HEK293 (cell line): Measurements from ENCODE around the gene TBX1.

Source experiments
- CTCF ChIP-seq: fragments of 450-650 bp; formaldehyde crosslinking; IDR thresholded peaks from 2 replicates; pipeline ENCODE4 v1.5.1; 2016; ENCODE audit warnings: missing biosample characterization, missing genetic modification characterization
- GLI4 ChIP-seq: fragments of 450-650 bp; formaldehyde crosslinking; IDR thresholded peaks from 2 replicates; pipeline ENCODE4 v1.5.1; 2016; ENCODE audit warnings: missing biosample characterization, missing genetic modification characterization
- KLF8 ChIP-seq: fragments of 450-650 bp; formaldehyde crosslinking; IDR thresholded peaks from 2 replicates; pipeline ENCODE4 v1.5.1; 2016; ENCODE audit warnings: missing biosample characterization, missing genetic modification characterization
- PRDM2 ChIP-seq: fragments of 450-650 bp; formaldehyde crosslinking; IDR thresholded peaks from 2 replicates; pipeline ENCODE4 v1.5.1; 2016; ENCODE audit warnings: missing biosample characterization, missing genetic modification characterization, borderline replicate concordance
- ZBTB10 ChIP-seq: fragments of 450-650 bp; formaldehyde crosslinking; IDR thresholded peaks from 2 replicates; pipeline ENCODE4 v1.5.1; 2016; ENCODE audit warnings: missing biosample characterization, missing genetic modification characterization
- ZFHX2 ChIP-seq: fragments of 450-650 bp; formaldehyde crosslinking; conservative IDR thresholded peaks from 2 replicates; pipeline ENCODE4 v1.5.1; 2016; ENCODE audit warnings: missing biosample characterization, missing genetic modification characterization
- ZNF10 ChIP-seq: fragments of 450-650 bp; formaldehyde crosslinking; IDR thresholded peaks from 2 replicates; pipeline ENCODE4 v1.5.1; 2017; ENCODE audit warnings: missing biosample characterization, missing genetic modification characterization
- ZNF324 ChIP-seq: fragments of 450-650 bp; formaldehyde crosslinking; IDR thresholded peaks from 2 replicates; pipeline ENCODE4 v1.5.1; 2016; ENCODE audit warnings: missing biosample characterization, missing genetic modification characterization
- ZNF354C ChIP-seq: fragments of 450-650 bp; formaldehyde crosslinking; IDR thresholded peaks from 2 replicates; pipeline ENCODE4 v1.5.1; 2016; ENCODE audit warnings: missing biosample characterization, missing genetic modification characterization, low read depth, borderline replicate concordance
- ZNF404 ChIP-seq: fragments of 450-650 bp; formaldehyde crosslinking; IDR thresholded peaks from 2 replicates; pipeline ENCODE4 v1.5.1; 2017; ENCODE audit warnings: missing biosample characterization, missing genetic modification characterization
- ZNF473 ChIP-seq: fragments of 450-650 bp; formaldehyde crosslinking; IDR thresholded peaks from 2 replicates; pipeline ENCODE4 v1.5.1; 2017; ENCODE audit warnings: missing biosample characterization, missing genetic modification characterization
- ZNF560 ChIP-seq: fragments of 450-650 bp; formaldehyde crosslinking; IDR thresholded peaks from 2 replicates; pipeline ENCODE4 v1.5.1; 2017; ENCODE audit warnings: missing biosample characterization, missing genetic modification characterization, borderline replicate concordance
- ZNF623 ChIP-seq: fragments of 450-650 bp; formaldehyde crosslinking; IDR thresholded peaks from 2 replicates; pipeline ENCODE4 v1.5.1; 2016; ENCODE audit warnings: missing biosample characterization, missing genetic modification characterization
- TF ChIP-seq, protein P1 (sequence below): fragments of 450-650 bp; formaldehyde crosslinking; IDR thresholded peaks from 2 replicates; pipeline ENCODE4 v1.5.1; 2016; ENCODE audit warnings: missing biosample characterization, missing genetic modification characterization, borderline replicate concordance
- TF ChIP-seq, protein P2 (sequence below): fragments of 450-650 bp; formaldehyde crosslinking; IDR thresholded peaks from 2 replicates; pipeline ENCODE4 v1.5.1; 2016; ENCODE audit warnings: missing biosample characterization, missing genetic modification characterization
- TF ChIP-seq, protein P3 (sequence below): fragments of 450-650 bp; formaldehyde crosslinking; conservative IDR thresholded peaks from 2 replicates; pipeline ENCODE4 v1.5.1; 2016; ENCODE audit warnings: low read depth, missing biosample characterization, missing genetic modification characterization

TBX1 gene

DNA sequence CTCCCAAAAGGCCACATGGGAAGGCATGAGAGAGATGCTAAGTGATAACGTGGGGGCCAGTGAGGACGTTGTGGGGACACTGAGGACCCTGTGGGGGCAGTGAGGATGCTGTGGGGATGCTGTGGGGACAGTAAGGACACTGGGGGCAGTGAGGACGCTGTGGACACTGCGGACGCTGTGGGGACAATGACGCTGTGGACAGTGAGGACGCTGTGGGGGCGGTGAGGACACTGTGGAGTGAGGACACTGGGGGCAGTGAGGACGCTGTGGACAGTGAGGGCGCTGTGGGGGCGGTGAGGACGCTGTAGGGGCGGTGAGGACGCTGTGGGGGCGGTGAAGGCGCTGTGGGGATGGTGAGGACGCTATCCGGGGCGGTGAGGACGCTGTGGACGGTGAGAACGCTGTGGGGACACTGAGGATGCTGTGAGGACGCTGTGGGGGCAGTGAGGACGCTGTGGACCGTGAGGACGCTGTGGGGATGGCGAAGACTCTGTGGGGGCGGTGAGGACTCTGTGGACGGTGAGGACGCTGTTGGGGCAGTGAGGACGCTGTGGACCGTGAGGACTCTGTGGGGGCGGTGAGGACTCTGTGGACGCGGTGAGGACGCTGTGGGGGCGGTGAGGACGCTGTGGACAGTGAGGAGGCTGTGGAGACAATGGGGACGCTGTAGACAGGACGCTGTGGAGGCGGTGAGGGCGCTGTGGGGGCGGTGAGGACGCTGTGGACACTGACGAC is 35.5 kb upstream of the TBX1 start (continued):
- TF ChIP-seq CTCF (tag by site-specific recombination) = no peak
- no peak for TF ChIP-seq PRDM2 (tag by site-specific recombination)
- TF ChIP-seq, protein P1, sequence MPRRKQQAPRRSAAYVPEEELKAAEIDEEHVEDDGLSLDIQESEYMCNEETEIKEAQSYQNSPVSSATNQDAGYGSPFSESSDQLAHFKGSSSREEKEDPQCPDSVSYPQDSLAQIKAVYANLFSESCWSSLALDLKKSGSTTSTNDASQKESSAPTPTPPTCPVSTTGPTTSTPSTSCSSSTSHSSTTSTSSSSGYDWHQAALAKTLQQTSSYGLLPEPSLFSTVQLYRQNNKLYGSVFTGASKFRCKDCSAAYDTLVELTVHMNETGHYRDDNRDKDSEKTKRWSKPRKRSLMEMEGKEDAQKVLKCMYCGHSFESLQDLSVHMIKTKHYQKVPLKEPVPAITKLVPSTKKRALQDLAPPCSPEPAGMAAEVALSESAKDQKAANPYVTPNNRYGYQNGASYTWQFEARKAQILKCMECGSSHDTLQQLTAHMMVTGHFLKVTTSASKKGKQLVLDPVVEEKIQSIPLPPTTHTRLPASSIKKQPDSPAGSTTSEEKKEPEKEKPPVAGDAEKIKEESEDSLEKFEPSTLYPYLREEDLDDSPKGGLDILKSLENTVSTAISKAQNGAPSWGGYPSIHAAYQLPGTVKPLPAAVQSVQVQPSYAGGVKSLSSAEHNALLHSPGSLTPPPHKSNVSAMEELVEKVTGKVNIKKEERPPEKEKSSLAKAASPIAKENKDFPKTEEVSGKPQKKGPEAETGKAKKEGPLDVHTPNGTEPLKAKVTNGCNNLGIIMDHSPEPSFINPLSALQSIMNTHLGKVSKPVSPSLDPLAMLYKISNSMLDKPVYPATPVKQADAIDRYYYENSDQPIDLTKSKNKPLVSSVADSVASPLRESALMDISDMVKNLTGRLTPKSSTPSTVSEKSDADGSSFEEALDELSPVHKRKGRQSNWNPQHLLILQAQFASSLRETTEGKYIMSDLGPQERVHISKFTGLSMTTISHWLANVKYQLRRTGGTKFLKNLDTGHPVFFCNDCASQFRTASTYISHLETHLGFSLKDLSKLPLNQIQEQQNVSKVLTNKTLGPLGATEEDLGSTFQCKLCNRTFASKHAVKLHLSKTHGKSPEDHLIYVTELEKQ (tag by site-specific recombination) = no peak
- TF ChIP-seq ZNF404 = no peak
- TF ChIP-seq ZNF473 = no peak
- TF ChIP-seq ZNF354C (tag by site-specific recombination) = no peak
- TF ChIP-seq ZNF10 (tag by site-specific recombination) = no peak
- TF ChIP-seq ZNF324 (tag by site-specific recombination) = no peak
- no peak for TF ChIP-seq KLF8
- no peak for TF ChIP-seq ZBTB10 (tag by site-specific recombination)
- TF ChIP-seq GLI4 (tag by site-specific recombination) = no peak
- TF ChIP-seq, protein P2, sequence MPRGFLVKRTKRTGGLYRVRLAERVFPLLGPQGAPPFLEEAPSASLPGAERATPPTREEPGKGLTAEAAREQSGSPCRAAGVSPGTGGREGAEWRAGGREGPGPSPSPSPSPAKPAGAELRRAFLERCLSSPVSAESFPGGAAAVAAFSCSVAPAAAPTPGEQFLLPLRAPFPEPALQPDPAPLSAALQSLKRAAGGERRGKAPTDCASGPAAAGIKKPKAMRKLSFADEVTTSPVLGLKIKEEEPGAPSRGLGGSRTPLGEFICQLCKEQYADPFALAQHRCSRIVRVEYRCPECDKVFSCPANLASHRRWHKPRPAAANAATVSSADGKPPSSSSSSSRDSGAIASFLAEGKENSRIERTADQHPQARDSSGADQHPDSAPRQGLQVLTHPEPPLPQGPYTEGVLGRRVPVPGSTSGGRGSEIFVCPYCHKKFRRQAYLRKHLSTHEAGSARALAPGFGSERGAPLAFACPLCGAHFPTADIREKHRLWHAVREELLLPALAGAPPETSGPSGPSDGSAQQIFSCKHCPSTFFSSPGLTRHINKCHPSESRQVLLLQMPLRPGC (tag by site-specific recombination) = no peak
- TF ChIP-seq ZNF560 (tag by site-specific recombination) = no peak
- peak; percentile 67 for TF ChIP-seq ZFHX2
- TF ChIP-seq, protein P3, sequence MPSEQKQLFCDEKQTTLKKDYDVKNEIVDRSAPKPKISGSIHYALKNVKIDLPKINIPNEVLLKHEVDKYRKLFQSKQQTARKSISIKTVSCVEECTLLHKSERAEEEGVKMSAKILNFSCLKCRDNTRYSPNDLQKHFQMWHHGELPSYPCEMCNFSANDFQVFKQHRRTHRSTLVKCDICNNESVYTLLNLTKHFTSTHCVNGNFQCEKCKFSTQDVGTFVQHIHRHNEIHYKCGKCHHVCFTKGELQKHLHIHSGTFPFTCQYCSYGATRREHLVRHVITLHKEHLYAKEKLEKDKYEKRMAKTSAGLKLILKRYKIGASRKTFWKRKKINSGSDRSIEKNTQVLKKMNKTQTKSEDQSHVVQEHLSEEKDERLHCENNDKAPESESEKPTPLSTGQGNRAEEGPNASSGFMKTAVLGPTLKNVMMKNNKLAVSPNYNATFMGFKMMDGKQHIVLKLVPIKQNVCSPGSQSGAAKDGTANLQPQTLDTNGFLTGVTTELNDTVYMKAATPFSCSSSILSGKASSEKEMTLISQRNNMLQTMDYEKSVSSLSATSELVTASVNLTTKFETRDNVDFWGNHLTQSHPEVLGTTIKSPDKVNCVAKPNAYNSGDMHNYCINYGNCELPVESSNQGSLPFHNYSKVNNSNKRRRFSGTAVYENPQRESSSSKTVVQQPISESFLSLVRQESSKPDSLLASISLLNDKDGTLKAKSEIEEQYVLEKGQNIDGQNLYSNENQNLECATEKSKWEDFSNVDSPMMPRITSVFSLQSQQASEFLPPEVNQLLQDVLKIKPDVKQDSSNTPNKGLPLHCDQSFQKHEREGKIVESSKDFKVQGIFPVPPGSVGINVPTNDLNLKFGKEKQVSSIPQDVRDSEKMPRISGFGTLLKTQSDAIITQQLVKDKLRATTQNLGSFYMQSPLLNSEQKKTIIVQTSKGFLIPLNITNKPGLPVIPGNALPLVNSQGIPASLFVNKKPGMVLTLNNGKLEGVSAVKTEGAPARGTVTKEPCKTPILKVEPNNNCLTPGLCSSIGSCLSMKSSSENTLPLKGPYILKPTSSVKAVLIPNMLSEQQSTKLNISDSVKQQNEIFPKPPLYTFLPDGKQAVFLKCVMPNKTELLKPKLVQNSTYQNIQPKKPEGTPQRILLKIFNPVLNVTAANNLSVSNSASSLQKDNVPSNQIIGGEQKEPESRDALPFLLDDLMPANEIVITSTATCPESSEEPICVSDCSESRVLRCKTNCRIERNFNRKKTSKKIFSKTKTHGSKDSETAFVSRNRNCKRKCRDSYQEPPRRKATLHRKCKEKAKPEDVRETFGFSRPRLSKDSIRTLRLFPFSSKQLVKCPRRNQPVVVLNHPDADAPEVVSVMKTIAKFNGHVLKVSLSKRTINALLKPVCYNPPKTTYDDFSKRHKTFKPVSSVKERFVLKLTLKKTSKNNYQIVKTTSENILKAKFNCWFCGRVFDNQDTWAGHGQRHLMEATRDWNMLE (tag by site-specific recombination) = no peak
- TF ChIP-seq ZNF623 (tag by site-specific recombination) = no peak
